Adrenal gland (tissue), 12 donors: ENCODE results near the gene RNF222. TPM values are rescaled to one million over a fixed set of nuclear protein-coding genes. Genes with fewer than 3 reads are reported as not detected.

Experiments used
- DNase-seq, 7 donors: peaks; one replicate each; pipeline ENCODE4 v3.0.0-alpha.2; 2019 to 2020
- H3K27ac ChIP-seq, 5 donors: fragments of 200-600 bp; sonication (generic) in 4 of 5; 1 replicate in 3 of 5; 2 replicates in 2 of 5; pipeline versions ENCODE4 v1.5.1 to v1.8.0; 2016 to 2020; ENCODE audit warnings: mild to moderate bottlenecking in 1 of 5
- H3K27me3 ChIP-seq: fragments of 200-600 bp; 2 replicates; pipeline ENCODE4 v1.8.0; 2021
- H3K36me3 ChIP-seq, 2 donors: fragments of 200-600 bp; replicated peaks in 1 of 2; 1 replicate in 1 of 2; 2 replicates in 1 of 2; pipeline versions ENCODE4 v1.5.1 to v1.8.0; 2018 to 2022
- H3K4me1 ChIP-seq, 2 donors: fragments of 200-600 bp; replicated peaks in 1 of 2; 1 replicate in 1 of 2; 2 replicates in 1 of 2; pipeline versions ENCODE4 v1.5.1 to v1.8.0; 2018 to 2021
- H3K4me3 ChIP-seq, 4 donors: fragments of 200-600 bp; sonication (generic) in 3 of 4; one replicate each; pipeline ENCODE4 v1.5.1; 2016 to 2018
- H3K9me3 ChIP-seq, 3 donors: fragments of 200-600 bp; sonication (generic) in 1 of 3; replicated peaks in 1 of 3; 1 replicate in 2 of 3; 2 replicates in 1 of 3; pipeline versions ENCODE4 v1.5.1 to v1.8.0; 2016 to 2021
- CTCF ChIP-seq, 6 experiments: fragments of 450-650 bp in 4 of 6; fragments of 200-600 bp in 2 of 6; sonication (generic) in 1 of 6; IDR thresholded peaks; 1 replicate in 5 of 6; 2 replicates in 1 of 6; pipeline versions ENCODE4 v1.5.1 to v1.8.0; 2016 to 2021; ENCODE audit warnings: antibody characterized with exemption in 6 of 6, mild to moderate bottlenecking in 2 of 6, moderate library complexity in 1 of 6
- POLR2A ChIP-seq, 2 donors: fragments of 450-650 bp; IDR thresholded peaks; one replicate each; pipeline ENCODE4 v1.6.1; 2017; ENCODE audit warnings: antibody characterized with exemption in 2 of 2, mild to moderate bottlenecking in 2 of 2, moderate library complexity in 1 of 2
- WGBS, 4 donors: extraction: QIAGEN DNeasy Blood & Tissue Kit in 2 of 4; methylation state at CpG; one replicate each; pipeline versions ENCODE4 v1.1.5 to v1.1.7; 2013 to 2017; 5-methylcytosine and 5-hydroxymethylcytosine counted together
- intact Hi-C, 2 donors: fragments of 100-400 bp; cut with DNase I; formaldehyde crosslinking; loops; one replicate each; pipeline versions ENCODE4 v1.14.1 to v1.15.0; 2022 to 2023
- polyA plus RNA-seq, 3 donors: library from polyadenylated mRNA; stranded (reverse); fragments of 200-250 nt in 2 of 3; fragments of 350-450 nt in 1 of 3; fragmentation: Illumina TruSeq in 1 of 3; extraction: RNeasy Lipid Tissue Mini Kit (QIAGEN cat#74804) in 1 of 3; gene quantifications; one replicate each; pipeline ENCODE4 v1.2.3, GENCODE V29; 2013 to 2014
- total RNA-seq, 9 donors: library from RNA; depleted of rRNA in 4 of 9; stranded (reverse); fragments of >200 nt in 4 of 9; fragments of 120-200 nt in 1 of 9; fragmentation: NEBNext Ultra II Directional in 1 of 9; extraction: Animal tissue kit (Norgen Biotek cat#: 25700) in 1 of 9; gene quantifications; one replicate each; pipeline versions ENCODE4 v1.1.0 to v1.2.4, GENCODE V29; 2013 to 2023
- donor health status: healthy with polysubstance abuse.
- donor health status: Bipolar disorder and iron deficiency.
- donor health status: DM: yes; HTN: yes; CAD: no.
- donor health status: DM: no; HTN: no; CAD: no.
- donor health status: DM: no; HTN: no; CAD: no.
- donor health status: DM: yes; HTN: yes; CAD: no.

RNF222 gene
- total and polyA plus RNA-seq, 12 donors = not detected

- H3K27me3 ChIP-seq = no peaks in the 10 kb centered on the region
- no peaks in the 10 kb centered on the region for H3K9me3 ChIP-seq
- peaks cover 0 to 7% of the 10 kb centered on the region in 2 donors for H3K36me3 ChIP-seq
- peak overlapping the region in 3 of 4 donors; percentile 71 to 94 (median 73) for H3K4me3 ChIP-seq
- WGBS, 4 donors = 10 to 17% (median 14%) methylated on average over 5 of the region's 5 CpGs
- H3K27ac ChIP-seq = peak overlapping the region in 4 of 5 donors; percentile 98 to 100 (median 100)
- intact Hi-C loops = no loop called here
- no peak for DNase-seq
- H3K4me1 ChIP-seq = peaks cover 15 to 38% of the 10 kb centered on the region in 2 donors
- no peak for TF ChIP-seq POLR2A (IDR thresholded peaks at IDR 0.05)
- no peak for TF ChIP-seq CTCF (IDR thresholded peaks at IDR 0.05)
These were observed 39.2 kb upstream of the RNF222 start for GRCh38 chr17:8436844-8437171.

GRCh38 chr17:8436169-8436843, 38.7 kb upstream of the RNF222 start:
- Histone ChIP-seq H3K27ac (peak overlapping the region; percentile 98 to 100 (median 99)), H3K9me3 (no peaks in the 10 kb centered on the region), H3K4me3 (peak overlapping the region; percentile 31 to 94 (median 72)), H3K36me3 (peaks cover 0 to 7% of the 10 kb centered on the region in 2 donors), H3K27me3 (no peaks in the 10 kb centered on the region), H3K4me1 (peaks cover 15 to 38% of the 10 kb centered on the region in 2 donors)
- intact Hi-C loops = no loop called here
- whole genome bisulfite sequencing, 4 donors = 0% methylated on average over 15 to 43 of the region's 43 CpGs
- TF ChIP-seq POLR2A (IDR thresholded peaks at IDR 0.05) = no peak
- peak in 2 of 6 experiments; percentile 25 to 28 for TF ChIP-seq CTCF (IDR thresholded peaks at IDR 0.05)
- peak; percentile 64 to 82 (median 72) for DNase-seq

- peak within 1 kb of the TSS; percentile 98 to 100 (median 99) for H3K27ac ChIP-seq
- H3K4me1 ChIP-seq = peaks cover 10 to 35% of the 10 kb centered on the region in 2 donors
- H3K36me3 ChIP-seq = peaks cover 0 to 7% of the 10 kb centered on the region in 2 donors
- H3K27me3 ChIP-seq = no peaks in the 10 kb centered on the region
- WGBS, 4 donors = 2 to 35% (median 11%) methylated on average over 4 to 68 of the region's 68 CpGs
- peak; percentile 99 to 100 (median 99) for DNase-seq
- peak in 1 of 6 experiments; percentile 18 for TF ChIP-seq CTCF (IDR thresholded peaks at IDR 0.05)
- peak; percentile 99 to 100 for TF ChIP-seq POLR2A (IDR thresholded peaks at IDR 0.05)
- H3K9me3 ChIP-seq = no peaks in the 10 kb centered on the region
- H3K4me3 ChIP-seq = peak within 1 kb of the TSS; percentile 31 to 94 (median 72)
- intact Hi-C loops = no loop called here
These were observed 37.9 kb upstream of the RNF222 start, which contains the start of gene NDEL1 for GRCh38 chr17:8435245-8436168. TSS of gene NDEL1 (plus strand) at chr17:8435884. CDS start at chr17:8444272, 8,388 bp downstream.

GRCh38 chr17:8430966-8431365, 33.3 kb upstream of the RNF222 start:
- WGBS, 4 donors = 28 to 51% (median 44%) methylated on average over 7 of the region's 7 CpGs
- no peaks in the 10 kb centered on the region for H3K9me3 ChIP-seq
- H3K4me3 ChIP-seq = no peak overlapping the region
- peak; percentile 55 to 91 (median 86) for DNase-seq
- H3K27me3 ChIP-seq = no peaks in the 10 kb centered on the region
- H3K4me1 ChIP-seq = peaks cover 0 to 11% of the 10 kb centered on the region in 2 donors
- H3K36me3 ChIP-seq = no peaks in the 10 kb centered on the region
- TF ChIP-seq POLR2A (IDR thresholded peaks at IDR 0.05) (peak in 1 of 2 donors; percentile 43), CTCF (IDR thresholded peaks at IDR 0.05) (peak in 1 of 6 experiments; percentile 5)
- intact Hi-C loops = no loop called here
- peak overlapping the region; percentile 29 to 86 (median 60) for H3K27ac ChIP-seq
